ENCODE measurements around the gene RHD. TPM values are rescaled to one million over a fixed set of nuclear protein-coding genes. Genes with fewer than 3 reads are reported as not detected.
"Not testable (repeated sequence)": the region's sequence is repeated elsewhere in the genome, so short reads cannot be mapped to it uniquely, and the experiment has no call there.

Gene RHD
- total and polyA plus RNA-seq, 2 of the 4 experiments (the other 2 are of a cell fraction) = not detected

- H3K27ac ChIP-seq (ENCODE audit: insufficient read depth, low read length); H2BK15ac ChIP-seq (ENCODE audit: low read depth, low read length); dilution Hi-C loops (cut with HindIII; ENCODE audit: low sequenced_read_pairs, unreplicated experiment); H3K9me1 ChIP-seq (ENCODE audit: insufficient read depth, low read length); H2BK20ac ChIP-seq (ENCODE audit: low read depth, low read length); H3K18ac ChIP-seq (ENCODE audit: low read depth, low read length); H3K4me1 ChIP-seq (ENCODE audit: control insufficient read depth, insufficient read depth, low read length); H4K20me1 ChIP-seq (ENCODE audit: insufficient read depth, low read length); H3K9ac ChIP-seq (ENCODE audit: low read depth, low read length); H3K9me3 ChIP-seq (ENCODE audit: control insufficient read depth, insufficient read depth, low read length); CTCF ChIA-PET; H4K5ac ChIP-seq (ENCODE audit: low read depth, low read length); H4K91ac ChIP-seq (ENCODE audit: insufficient read depth, low read depth, low read length); H3K36me3 ChIP-seq (ENCODE audit: control insufficient read depth, insufficient read depth, low read length); H3K56ac ChIP-seq (ENCODE audit: extremely low read depth, insufficient read depth, low read length); H2AFZ ChIP-seq (replicated peaks; ENCODE audit: low read length, poor library complexity); H3K14ac ChIP-seq (replicated peaks; ENCODE audit: low read depth, low read length); in situ Hi-C loops (cut with MboI; ENCODE audit: low sequenced_read_pairs); ATAC-seq (ENCODE audit: low read depth); H3K4me2 ChIP-seq (ENCODE audit: low read depth, low read length); POLR2A ChIA-PET (ENCODE audit: unreplicated experiment); H3K27me3 ChIP-seq (ENCODE audit: control insufficient read depth, insufficient read depth, low read length); H3K79me1 ChIP-seq (ENCODE audit: low read depth in 1 of 2, low read length in 2 of 2); BruUV-seq (replicated peaks); intact Hi-C loops (cut with micrococcal nuclease); H3K23ac ChIP-seq (ENCODE audit: low read depth, low read length); H2AK9ac ChIP-seq (replicated peaks; ENCODE audit: low read depth, low read length, poor library complexity); H3K4me3 ChIP-seq (ENCODE audit: insufficient read depth, low read depth, low read length); DNase-seq; H4K8ac ChIP-seq (ENCODE audit: low read depth in 2 of 2, low read length in 2 of 2); H3K4ac ChIP-seq (ENCODE audit: low read depth, low read length); H2AK5ac ChIP-seq (ENCODE audit: low read depth, low read length): not testable (repeated sequence)
- 88% methylated on average over 2 of the region's 5 CpGs; no CpG with 5 or more reads in 1 of the 2 experiments for WGBS, 2 experiments (ENCODE audit: extremely low coverage in 2 of 2, insufficient read length in 1 of 2)
- peak overlapping the region; percentile 62 for H2BK5ac ChIP-seq (ENCODE audit: low read depth, low read length, poor library complexity, severe bottlenecking)
- H2BK120ac ChIP-seq (ENCODE audit: low read depth, low read length) = peak overlapping the region; percentile 72; the same call in 1 of the 2 replicates
These were observed 57.0 kb downstream of the RHD start for GRCh38 chr1:25329336-25329735.

All from IMR-90 (cell line).